WERI-Rb-1 (cell line): Measurements from ENCODE around the gene SIN3A.
"Not testable (repeated sequence)": the region's sequence is repeated elsewhere in the genome, so short reads cannot be mapped to it uniquely, and the experiment has no call there.

Experiments
- DNase-seq: peaks from one replicate; pipeline ENCODE4 v3.0.0-alpha.2; 2020
- H3K27ac ChIP-seq: fragments of 250-450 bp; sonication (Bioruptor Pico); 2 replicates; pipeline ENCODE4 v1.5.1; 2020; ENCODE audit warnings: mild to moderate bottlenecking, moderate library complexity
- H3K27me3 ChIP-seq: fragments of 250-450 bp; sonication (Bioruptor Pico); 2 replicates; pipeline ENCODE4 v1.5.1; 2021; ENCODE audit warnings: mild to moderate bottlenecking, low read depth, moderate library complexity; ENCODE audit not compliant: insufficient read depth, severe bottlenecking
- H3K36me3 ChIP-seq: fragments of 250-450 bp; sonication (Bioruptor Pico); 2 replicates; pipeline ENCODE4 v1.5.1; 2020; ENCODE audit warnings: mild to moderate bottlenecking, moderate library complexity
- H3K4me3 ChIP-seq: 2 replicates; pipeline ENCODE4 v1.5.1; 2011; ENCODE audit warnings: low read depth, mild to moderate bottlenecking, control low read depth, low read length
- H3K9me3 ChIP-seq: fragments of 250-450 bp; sonication (Bioruptor Pico); 2 replicates; pipeline ENCODE4 v1.5.1; 2021; ENCODE audit warnings: mild to moderate bottlenecking, moderate library complexity; ENCODE audit not compliant: severe bottlenecking
- TF ChIP-seq, protein P1 (sequence below): IDR thresholded peaks from 2 replicates; pipeline ENCODE4 v1.5.1; 2011; ENCODE audit warnings: low read depth, mild to moderate bottlenecking, control low read depth, inconsistent platforms, low read length

The SIN3A gene

GRCh38 chr15:75348034-75348561 is 103.4 kb downstream of the SIN3A start:
- Histone ChIP-seq H3K27ac (peak overlapping the region; percentile 50), H3K4me3 (peak overlapping the region; percentile 78), H3K9me3 (no peaks in the 10 kb centered on the region), H3K27me3 (no peaks in the 10 kb centered on the region), H3K36me3 (no peaks in the 10 kb centered on the region)
- DNase-seq: no peak
- TF ChIP-seq, protein P1, sequence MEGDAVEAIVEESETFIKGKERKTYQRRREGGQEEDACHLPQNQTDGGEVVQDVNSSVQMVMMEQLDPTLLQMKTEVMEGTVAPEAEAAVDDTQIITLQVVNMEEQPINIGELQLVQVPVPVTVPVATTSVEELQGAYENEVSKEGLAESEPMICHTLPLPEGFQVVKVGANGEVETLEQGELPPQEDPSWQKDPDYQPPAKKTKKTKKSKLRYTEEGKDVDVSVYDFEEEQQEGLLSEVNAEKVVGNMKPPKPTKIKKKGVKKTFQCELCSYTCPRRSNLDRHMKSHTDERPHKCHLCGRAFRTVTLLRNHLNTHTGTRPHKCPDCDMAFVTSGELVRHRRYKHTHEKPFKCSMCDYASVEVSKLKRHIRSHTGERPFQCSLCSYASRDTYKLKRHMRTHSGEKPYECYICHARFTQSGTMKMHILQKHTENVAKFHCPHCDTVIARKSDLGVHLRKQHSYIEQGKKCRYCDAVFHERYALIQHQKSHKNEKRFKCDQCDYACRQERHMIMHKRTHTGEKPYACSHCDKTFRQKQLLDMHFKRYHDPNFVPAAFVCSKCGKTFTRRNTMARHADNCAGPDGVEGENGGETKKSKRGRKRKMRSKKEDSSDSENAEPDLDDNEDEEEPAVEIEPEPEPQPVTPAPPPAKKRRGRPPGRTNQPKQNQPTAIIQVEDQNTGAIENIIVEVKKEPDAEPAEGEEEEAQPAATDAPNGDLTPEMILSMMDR: no peak

GRCh38 chr15:75347222-75348033 is 104.1 kb downstream of the SIN3A start:
- Histone ChIP-seq H3K4me3 (peak overlapping the region; percentile 78), H3K27me3 (no peaks in the 10 kb centered on the region), H3K9me3 (no peaks in the 10 kb centered on the region), H3K27ac (peak overlapping the region; percentile 50), H3K36me3 (no peaks in the 10 kb centered on the region)
- peak; percentile 73 for DNase-seq
- TF ChIP-seq, protein P1: no peak

GRCh38 chr15:75346796-75347221 is 104.7 kb downstream of the SIN3A start, which contains the start of gene NEIL1:
Gene NEIL1, plus strand, starts transcription at chr15:75347039. Its CDS starts 1,867 bp downstream, at chr15:75348906.
- H3K36me3 ChIP-seq: no peaks in the 10 kb centered on the region
- H3K9me3 ChIP-seq: no peaks in the 10 kb centered on the region
- no peaks in the 10 kb centered on the region for H3K27me3 ChIP-seq
- H3K4me3 ChIP-seq: peak within 1 kb of the TSS; percentile 78
- TF ChIP-seq, protein P1: no peak
- no peak for DNase-seq
- peak within 1 kb of the TSS; percentile 50 for H3K27ac ChIP-seq

GRCh38 chr15:75343953-75344352 is 107.5 kb downstream of the SIN3A start:
- H3K36me3 ChIP-seq: peaks cover 16% of the 10 kb centered on the region
- not testable (repeated sequence) for H3K27me3 ChIP-seq, H3K4me3 ChIP-seq, H3K9me3 ChIP-seq, H3K27ac ChIP-seq, DNase-seq

DNA sequence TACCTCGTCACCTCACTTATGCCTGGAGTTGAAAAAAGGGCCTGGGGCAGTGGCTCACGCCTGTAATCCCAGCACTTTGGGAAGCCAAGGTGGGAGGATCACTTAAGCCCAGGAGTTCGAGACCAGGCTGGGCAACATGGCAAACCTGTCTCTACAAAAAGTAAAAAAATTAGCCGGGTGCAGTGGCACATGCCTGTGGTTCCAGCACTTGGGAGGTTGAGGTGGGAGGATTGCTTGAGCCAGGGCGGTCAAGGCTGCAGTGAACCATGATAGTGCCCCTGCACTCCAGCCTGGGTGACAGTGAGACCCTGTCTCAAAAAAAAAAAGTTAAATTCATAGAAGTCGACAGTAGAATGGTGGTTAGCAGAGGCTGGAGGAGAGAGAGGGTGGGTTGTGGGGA is 109.3 kb downstream of the SIN3A start:
- no peak for DNase-seq
- no peak overlapping the region for H3K4me3 ChIP-seq
- no peaks in the 10 kb centered on the region for H3K27me3 ChIP-seq
- H3K36me3 ChIP-seq: peaks cover 16% of the 10 kb centered on the region
- H3K9me3 ChIP-seq: no peaks in the 10 kb centered on the region
- no peak overlapping the region; the same call in 1 of the 2 replicates for H3K27ac ChIP-seq
- TF ChIP-seq, protein P1: no peak

DNA sequence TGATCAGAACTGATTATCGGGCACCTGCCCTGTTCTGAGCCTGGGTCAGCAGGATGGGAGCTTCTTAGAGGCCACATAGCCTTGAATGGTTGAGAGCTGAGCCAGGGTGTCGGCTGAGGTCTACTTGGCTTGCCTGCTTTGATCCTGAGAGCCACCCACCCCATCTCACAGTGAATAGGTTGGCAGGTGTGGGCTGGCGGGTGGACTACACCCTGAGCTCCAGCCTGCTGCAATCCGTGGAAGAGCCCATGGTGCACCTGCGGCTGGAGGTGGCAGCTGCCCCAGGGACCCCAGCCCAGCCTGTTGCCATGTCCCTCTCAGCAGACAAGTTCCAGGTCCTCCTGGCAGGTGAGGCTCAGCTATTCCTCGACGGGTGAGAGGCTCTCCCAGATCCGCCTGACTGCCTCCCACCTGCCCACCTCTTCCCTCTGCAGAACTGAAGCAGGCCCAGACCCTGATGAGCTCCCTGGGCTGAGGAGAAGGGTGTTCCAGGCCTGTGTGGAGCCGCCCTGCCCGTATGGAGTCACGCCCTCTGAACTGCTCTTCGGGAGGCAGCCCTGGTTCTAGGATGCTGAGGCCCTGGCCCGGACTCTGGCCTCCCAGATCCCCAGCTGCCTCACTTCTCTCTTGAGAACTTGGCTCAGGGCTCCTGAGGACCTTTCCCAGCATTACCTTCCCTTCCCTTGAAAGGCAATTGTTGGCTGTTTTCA is 111.8 kb downstream of the SIN3A start:
- TF ChIP-seq, protein P1: no peak
- Histone ChIP-seq H3K36me3 (peaks cover 16% of the 10 kb centered on the region), H3K4me3 (no peak overlapping the region), H3K27me3 (no peaks in the 10 kb centered on the region), H3K9me3 (no peaks in the 10 kb centered on the region), H3K27ac (no peak overlapping the region)
- DNase-seq: no peak
